ENCODE measurements around the gene RIC8B.
A peak's percentile ranks its signal among the peaks of the same experiment; 100 is the strongest.
"Not testable (repeated sequence)": the region's sequence is repeated elsewhere in the genome, so short reads cannot be mapped to it uniquely, and the experiment has no call there.

The RIC8B gene

DNA sequence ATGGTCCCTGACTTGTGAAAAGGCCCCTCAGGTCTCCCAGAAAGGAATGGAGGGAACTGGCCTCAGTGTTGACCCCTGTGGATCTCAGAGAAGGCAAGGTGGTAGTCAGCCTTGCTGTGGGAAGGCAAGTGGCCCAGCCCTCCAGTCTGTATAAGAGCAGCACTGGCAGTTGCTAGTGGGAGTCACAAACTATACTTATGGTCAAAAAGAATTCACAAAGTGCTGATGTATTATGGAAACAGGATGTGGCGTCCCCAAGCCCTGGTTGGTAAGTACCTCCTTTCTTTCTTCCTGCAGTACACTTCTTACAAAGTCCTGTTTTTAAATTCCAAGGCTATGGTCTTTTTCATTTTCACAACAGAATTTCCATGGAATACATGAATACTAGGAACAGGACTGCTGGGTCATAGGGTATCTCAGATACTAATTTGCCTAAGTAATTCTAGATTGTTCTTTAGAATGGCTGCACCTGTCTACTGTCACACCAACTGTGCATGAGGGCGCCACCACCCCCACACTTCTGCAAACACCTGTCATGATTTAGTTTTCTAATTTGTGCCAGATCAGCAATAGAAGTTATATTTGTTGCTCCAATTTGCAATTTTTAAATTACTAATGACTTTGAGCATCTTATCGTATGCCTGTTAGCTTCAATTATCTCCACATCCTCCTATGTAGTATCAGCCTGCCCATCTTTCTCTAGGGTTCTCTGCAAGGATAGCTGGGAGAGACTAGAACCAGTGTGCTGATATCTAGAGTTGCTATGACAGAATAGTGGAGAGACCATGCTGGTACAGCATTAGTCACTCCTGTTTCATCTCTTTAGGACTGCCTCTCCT lies 140.5 kb downstream of the RIC8B start:
- in situ Hi-C loops (cut with MboI; ENCODE audit: low pct_unique_long_range_greater_than_20kb, low sequenced_read_pairs, unreplicated experiment) = loop anchor here (10.0 kb wide), 1 partner anchor 530 kb away; no protein-coding TSS in a partner anchor
- peak; percentile 46 for DNase-seq (ENCODE audit: low spot score)

DNA sequence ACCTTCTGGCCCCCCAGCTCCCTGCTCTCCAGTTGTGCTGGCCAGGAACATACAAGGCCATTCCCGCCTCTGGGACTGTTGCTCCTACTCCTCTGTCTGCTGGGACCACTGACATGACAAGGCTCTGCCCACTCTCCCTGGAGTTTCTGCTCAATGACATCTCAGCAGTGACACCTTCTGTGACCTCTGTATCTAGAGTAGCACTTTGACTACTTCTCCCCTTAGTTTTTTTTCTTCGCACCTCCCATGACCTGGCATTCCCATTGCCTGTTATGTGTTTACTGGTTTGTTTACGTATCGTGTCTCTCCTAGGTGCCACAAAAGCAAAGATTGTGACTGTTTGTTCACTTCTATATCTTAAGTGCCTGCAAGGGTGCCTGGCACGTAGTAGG lies 141.1 kb downstream of the RIC8B start:
- in situ Hi-C loops (cut with MboI; ENCODE audit: low pct_unique_long_range_greater_than_20kb, low sequenced_read_pairs, unreplicated experiment) = loop anchor here (10.0 kb wide), 1 partner anchor 531 kb away; no protein-coding TSS in a partner anchor
- TF ChIP-seq, protein P1, sequence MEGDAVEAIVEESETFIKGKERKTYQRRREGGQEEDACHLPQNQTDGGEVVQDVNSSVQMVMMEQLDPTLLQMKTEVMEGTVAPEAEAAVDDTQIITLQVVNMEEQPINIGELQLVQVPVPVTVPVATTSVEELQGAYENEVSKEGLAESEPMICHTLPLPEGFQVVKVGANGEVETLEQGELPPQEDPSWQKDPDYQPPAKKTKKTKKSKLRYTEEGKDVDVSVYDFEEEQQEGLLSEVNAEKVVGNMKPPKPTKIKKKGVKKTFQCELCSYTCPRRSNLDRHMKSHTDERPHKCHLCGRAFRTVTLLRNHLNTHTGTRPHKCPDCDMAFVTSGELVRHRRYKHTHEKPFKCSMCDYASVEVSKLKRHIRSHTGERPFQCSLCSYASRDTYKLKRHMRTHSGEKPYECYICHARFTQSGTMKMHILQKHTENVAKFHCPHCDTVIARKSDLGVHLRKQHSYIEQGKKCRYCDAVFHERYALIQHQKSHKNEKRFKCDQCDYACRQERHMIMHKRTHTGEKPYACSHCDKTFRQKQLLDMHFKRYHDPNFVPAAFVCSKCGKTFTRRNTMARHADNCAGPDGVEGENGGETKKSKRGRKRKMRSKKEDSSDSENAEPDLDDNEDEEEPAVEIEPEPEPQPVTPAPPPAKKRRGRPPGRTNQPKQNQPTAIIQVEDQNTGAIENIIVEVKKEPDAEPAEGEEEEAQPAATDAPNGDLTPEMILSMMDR (IDR thresholded peaks at IDR 0.05; ENCODE audit: extremely low read depth, insufficient read depth, missing control alignments) = no peak

More for the DNA sequence above, 140.5 kb downstream of the RIC8B start:
- TF ChIP-seq, protein P1 (IDR thresholded peaks at IDR 0.05; ENCODE audit: extremely low read depth, insufficient read depth, missing control alignments) = no peak

DNA sequence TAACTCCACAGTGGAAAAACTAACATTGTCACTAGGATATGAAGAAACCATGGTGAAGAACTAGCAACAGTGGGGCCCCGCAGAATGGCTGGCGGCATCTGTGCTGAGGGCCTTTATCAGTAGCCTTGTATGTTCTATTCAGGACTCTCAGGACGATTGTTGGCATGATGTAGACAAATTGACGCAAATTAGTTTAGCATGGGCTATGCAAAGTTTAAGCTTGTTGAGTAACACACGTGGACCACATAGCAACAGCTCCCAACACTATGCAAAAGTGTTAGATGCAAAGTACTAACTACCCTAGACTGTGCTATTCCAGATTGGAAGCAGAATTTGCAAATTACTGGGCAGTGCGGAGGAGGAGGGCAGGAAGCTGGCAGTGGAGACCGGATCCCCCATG lies 143.0 kb downstream of the RIC8B start:
- DNase-seq (ENCODE audit: low spot score) = no peak
- TF ChIP-seq, protein P1 (IDR thresholded peaks at IDR 0.05; ENCODE audit: extremely low read depth, insufficient read depth, missing control alignments) = no peak
- in situ Hi-C loops (cut with MboI; ENCODE audit: low pct_unique_long_range_greater_than_20kb, low sequenced_read_pairs, unreplicated experiment) = loop anchor here (10.0 kb wide), 1 partner anchor 533 kb away; no protein-coding TSS in a partner anchor

More for the DNA sequence above, 141.1 kb downstream of the RIC8B start:
- no peak for DNase-seq (ENCODE audit: low spot score)

DNA sequence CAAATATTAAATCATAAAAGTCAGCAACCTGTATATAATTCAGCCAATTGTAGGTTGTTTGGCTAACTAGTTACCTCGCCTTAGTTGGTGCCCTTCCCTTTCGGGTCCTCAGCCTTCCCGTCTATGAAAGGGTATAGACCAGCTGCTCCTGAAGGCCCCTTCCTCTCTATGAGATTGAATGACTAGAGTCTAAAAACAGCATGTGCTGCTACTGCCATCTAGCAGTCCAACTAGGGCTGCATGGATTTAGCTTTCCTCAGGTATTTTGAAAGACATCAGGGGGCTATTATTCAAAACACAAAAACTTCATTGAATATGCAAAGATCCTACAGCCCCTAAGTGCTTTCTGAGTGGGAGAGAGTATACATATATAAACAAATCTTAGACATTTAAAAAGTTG lies 144.3 kb downstream of the RIC8B start:
- in situ Hi-C loops (cut with MboI; ENCODE audit: low pct_unique_long_range_greater_than_20kb, low sequenced_read_pairs, unreplicated experiment) = loop anchor here (10.0 kb wide), 1 partner anchor 534 kb away; no protein-coding TSS in a partner anchor
- TF ChIP-seq, protein P1 (IDR thresholded peaks at IDR 0.05; ENCODE audit: extremely low read depth, insufficient read depth, missing control alignments) = peak; percentile 72

DNA sequence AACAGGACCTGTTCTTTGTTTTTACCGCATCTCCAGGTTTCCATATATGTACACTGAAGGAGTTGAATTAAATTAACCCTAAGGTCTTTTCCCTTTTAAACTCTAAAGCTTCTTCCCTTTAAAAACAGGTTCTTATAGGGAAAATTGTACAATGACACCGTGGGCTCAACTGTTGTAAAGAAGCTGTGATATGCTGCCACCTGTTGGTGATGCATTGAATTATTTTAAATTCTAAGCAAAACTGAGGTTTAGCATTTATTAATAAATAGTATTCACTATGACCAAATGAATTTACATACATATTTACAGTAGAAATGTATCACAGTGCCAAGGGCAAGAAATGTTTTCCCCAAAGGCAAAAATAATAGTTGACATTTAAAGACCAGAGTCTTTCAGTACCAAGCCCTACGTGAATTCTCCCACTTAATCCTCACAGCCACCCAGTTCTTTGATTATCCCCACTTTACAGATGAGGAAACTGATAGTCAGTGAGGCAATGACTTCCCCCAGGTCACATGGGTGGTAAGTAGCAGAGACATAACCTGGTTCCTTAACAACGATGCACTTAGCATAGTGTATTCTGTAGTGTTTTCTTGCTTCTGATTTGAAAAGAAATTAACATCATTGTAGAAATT lies 145.5 kb downstream of the RIC8B start:
- in situ Hi-C loops (cut with MboI; ENCODE audit: low pct_unique_long_range_greater_than_20kb, low sequenced_read_pairs, unreplicated experiment) = loop anchor here (10.0 kb wide), 1 partner anchor 535 kb away; no protein-coding TSS in a partner anchor
- TF ChIP-seq, protein P1 (IDR thresholded peaks at IDR 0.05; ENCODE audit: extremely low read depth, insufficient read depth, missing control alignments) = peak; percentile 74
- no peak for DNase-seq (ENCODE audit: low spot score)

More for the DNA sequence above, 144.3 kb downstream of the RIC8B start:
- DNase-seq (ENCODE audit: low spot score) = no peak

DNA sequence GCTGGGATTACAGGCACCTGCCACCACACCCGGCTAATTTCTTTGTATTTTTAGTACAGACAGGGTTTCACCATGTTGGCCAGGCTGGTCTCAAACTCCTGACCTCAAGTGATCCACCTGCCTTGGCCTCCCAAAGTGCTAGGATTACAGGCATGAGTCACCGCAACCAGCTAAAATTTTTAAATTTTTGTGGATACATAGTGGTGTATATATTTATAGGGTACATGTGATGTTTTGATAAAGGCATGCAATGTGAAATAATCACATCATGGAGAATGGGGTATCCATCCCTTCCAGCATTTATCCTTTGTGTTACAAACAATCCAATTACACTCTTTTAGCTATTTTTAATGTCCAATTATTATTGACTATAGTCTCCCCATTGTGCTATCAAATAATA lies 147.5 kb downstream of the RIC8B start:
- DNase-seq (ENCODE audit: low spot score); in situ Hi-C loops (cut with MboI; ENCODE audit: low pct_unique_long_range_greater_than_20kb, low sequenced_read_pairs, unreplicated experiment): not testable (repeated sequence)

DNA sequence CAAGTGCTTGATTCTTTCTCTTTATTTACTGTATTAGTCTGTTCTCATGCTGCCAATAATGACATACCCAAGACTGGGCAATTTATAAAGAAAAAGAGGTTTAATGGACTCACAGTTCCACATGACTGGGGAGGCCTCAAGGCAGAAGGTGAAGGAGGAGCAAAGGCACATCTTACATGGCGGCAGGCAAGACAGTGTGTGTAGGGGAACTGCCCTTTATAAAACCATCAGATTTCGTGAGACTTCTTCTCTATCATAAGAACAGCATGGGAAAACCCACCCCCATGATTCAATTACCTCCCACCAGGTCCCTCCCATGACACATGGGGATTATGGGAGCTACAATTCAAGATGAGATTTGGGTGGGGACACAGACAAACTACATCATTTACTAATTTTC lies 149.1 kb downstream of the RIC8B start:
- in situ Hi-C loops (cut with MboI; ENCODE audit: low pct_unique_long_range_greater_than_20kb, low sequenced_read_pairs, unreplicated experiment); DNase-seq (ENCODE audit: low spot score): not testable (repeated sequence)

Measured in GM13977 (cell line).